Measurements from ENCODE around the gene TBC1D1. TPM values are rescaled to one million over a fixed set of nuclear protein-coding genes. Genes with fewer than 3 reads are reported as not detected.

Gene TBC1D1
- total RNA-seq, 1 donor from 2014 or later, result 92.7 TPM

DNA sequence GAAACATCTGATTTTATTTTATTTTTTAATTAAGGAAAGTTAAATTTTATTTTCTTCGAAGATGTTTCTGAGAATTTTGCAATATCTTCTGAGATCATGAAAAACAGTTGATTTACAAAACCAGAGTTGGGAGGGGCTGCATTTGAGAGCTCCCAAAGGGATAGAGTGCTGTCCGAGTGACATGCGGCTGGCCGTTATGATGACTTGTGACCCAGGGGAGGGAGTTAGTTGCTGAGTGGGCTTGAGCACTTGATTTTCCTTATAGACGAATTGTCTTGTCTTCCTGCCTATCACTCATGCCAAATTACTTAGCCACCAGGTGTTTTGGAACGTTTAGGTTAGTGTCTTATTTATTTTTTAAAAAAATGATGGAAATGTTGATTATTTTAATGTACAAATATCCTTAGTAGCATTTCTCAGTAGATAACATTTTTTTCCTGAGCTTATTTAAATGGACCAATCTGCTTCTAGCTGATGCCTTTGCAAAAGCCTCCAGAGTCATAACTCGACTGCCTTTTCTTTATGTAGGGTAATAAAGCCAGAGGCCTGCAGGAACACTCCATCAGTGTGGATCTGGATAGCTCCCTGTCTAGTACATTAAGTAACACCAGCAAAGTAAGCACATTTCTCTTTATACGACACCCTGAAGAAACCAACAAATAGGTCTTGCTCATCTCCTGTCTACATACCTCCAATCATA is 154.6 kb downstream of the TBC1D1 start:
- Mint-ChIP-seq H3K9me3 (ENCODE audit: low read depth) (no peaks in the 10 kb centered on the region), H3K4me1 (ENCODE audit: low read depth) (peaks cover under 1% of the 10 kb centered on the region), H3K27ac (ENCODE audit: unreplicated experiment) (no peak overlapping the region), H3K4me3 (ENCODE audit: unreplicated experiment) (no peak overlapping the region), H3K36me3 (ENCODE audit: low read depth) (peaks cover 23% of the 10 kb centered on the region), H3K27me3 (ENCODE audit: low read depth) (no peaks in the 10 kb centered on the region)
- TF ChIP-seq, protein P1, sequence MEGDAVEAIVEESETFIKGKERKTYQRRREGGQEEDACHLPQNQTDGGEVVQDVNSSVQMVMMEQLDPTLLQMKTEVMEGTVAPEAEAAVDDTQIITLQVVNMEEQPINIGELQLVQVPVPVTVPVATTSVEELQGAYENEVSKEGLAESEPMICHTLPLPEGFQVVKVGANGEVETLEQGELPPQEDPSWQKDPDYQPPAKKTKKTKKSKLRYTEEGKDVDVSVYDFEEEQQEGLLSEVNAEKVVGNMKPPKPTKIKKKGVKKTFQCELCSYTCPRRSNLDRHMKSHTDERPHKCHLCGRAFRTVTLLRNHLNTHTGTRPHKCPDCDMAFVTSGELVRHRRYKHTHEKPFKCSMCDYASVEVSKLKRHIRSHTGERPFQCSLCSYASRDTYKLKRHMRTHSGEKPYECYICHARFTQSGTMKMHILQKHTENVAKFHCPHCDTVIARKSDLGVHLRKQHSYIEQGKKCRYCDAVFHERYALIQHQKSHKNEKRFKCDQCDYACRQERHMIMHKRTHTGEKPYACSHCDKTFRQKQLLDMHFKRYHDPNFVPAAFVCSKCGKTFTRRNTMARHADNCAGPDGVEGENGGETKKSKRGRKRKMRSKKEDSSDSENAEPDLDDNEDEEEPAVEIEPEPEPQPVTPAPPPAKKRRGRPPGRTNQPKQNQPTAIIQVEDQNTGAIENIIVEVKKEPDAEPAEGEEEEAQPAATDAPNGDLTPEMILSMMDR (IDR thresholded peaks at IDR 0.05), result no peak
- no peak for DNase-seq (ENCODE audit: low spot score)

DNA sequence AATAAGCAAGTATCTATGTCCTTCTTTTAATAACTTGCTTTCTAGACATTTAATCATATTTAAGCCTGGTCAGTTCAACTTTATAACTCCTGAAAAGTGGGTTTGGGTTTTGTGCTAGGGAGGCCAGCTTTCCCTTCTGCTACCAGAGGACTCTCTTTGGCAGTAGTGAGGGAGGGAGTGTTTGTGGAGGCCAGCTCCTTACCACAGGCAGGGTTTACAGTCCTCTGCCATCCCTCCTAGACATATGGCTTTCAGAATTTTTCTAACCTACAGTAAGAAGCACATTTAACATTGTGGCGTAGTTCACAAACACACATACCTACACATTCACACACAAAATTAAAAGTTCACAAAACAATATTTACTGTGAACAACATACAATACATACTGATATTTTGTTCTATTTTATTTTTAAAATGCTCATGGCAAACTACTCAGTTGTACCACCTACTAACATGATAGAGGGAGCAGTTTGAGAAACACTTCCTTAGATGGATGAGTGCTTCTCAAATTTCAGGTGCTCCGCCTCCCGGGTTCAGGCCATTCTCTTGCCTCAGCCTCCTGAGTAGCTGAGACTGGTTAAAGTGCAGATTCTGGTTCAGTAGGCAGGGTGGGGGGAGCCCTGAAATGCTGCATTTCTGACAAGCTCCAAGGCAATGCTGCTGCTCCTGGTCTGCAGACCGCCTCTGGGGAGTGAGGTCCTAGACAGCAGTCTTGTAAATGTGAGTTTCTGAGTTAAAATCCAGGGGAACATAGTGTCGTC is 156.0 kb downstream of the TBC1D1 start:
- no peak for DNase-seq (ENCODE audit: low spot score)
- H3K27me3 Mint-ChIP-seq (ENCODE audit: low read depth), result no peaks in the 10 kb centered on the region
- TF ChIP-seq, protein P1 (IDR thresholded peaks at IDR 0.05), result no peak
- H3K4me3 Mint-ChIP-seq (ENCODE audit: unreplicated experiment), result no peak overlapping the region
- H3K36me3 Mint-ChIP-seq (ENCODE audit: low read depth), result peaks cover 21% of the 10 kb centered on the region
- no peaks in the 10 kb centered on the region for H3K9me3 Mint-ChIP-seq (ENCODE audit: low read depth)
- H3K27ac Mint-ChIP-seq (ENCODE audit: unreplicated experiment), result no peak overlapping the region
- peaks cover 7% of the 10 kb centered on the region for H3K4me1 Mint-ChIP-seq (ENCODE audit: low read depth)

DNA sequence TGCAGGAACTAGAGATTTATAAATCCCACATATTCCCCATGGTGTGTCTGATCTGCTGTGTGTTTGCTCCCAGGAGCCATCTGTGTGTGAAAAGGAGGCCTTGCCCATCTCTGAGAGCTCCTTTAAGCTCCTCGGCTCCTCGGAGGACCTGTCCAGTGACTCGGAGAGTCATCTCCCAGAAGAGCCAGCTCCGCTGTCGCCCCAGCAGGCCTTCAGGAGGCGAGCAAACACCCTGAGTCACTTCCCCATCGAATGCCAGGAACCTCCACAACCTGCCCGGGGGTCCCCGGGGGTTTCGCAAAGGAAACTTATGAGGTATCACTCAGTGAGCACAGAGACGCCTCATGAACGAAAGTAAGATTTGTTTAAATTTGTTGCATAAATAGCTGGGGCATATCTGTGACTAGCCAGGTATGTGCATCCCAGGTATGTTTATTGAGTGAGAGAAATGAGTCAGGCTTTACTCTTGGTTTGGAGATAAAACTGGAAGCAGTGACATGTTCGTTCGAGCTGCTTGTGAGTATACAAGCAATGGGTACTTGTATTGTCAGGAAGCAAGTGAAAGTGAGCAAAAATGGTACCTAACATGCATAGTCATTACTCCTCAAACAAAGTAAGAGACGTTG is 158.8 kb downstream of the TBC1D1 start:
- no peaks in the 10 kb centered on the region for H3K27me3 Mint-ChIP-seq (ENCODE audit: low read depth)
- TF ChIP-seq, protein P1 (IDR thresholded peaks at IDR 0.05), result no peak
- peaks cover 21% of the 10 kb centered on the region for H3K36me3 Mint-ChIP-seq (ENCODE audit: low read depth)
- peaks cover 7% of the 10 kb centered on the region for H3K4me1 Mint-ChIP-seq (ENCODE audit: low read depth)
- H3K27ac Mint-ChIP-seq (ENCODE audit: unreplicated experiment), result no peak overlapping the region
- no peak for DNase-seq (ENCODE audit: low spot score)
- H3K9me3 Mint-ChIP-seq (ENCODE audit: low read depth), result no peaks in the 10 kb centered on the region
- no peak overlapping the region for H3K4me3 Mint-ChIP-seq (ENCODE audit: unreplicated experiment)

- DNase-seq (ENCODE audit: low spot score), result no peak
These were observed 159.9 kb downstream of the TBC1D1 start for GRCh38 chr4:38050560-38051350.

More at GRCh38 chr4:38050560-38051350, 159.9 kb downstream of the TBC1D1 start:
- Mint-ChIP-seq H3K36me3 (ENCODE audit: low read depth) (peaks cover 18% of the 10 kb centered on the region), H3K9me3 (ENCODE audit: low read depth) (no peaks in the 10 kb centered on the region), H3K27ac (ENCODE audit: unreplicated experiment) (peak overlapping the region; percentile 0), H3K27me3 (ENCODE audit: low read depth) (no peaks in the 10 kb centered on the region), H3K4me3 (ENCODE audit: unreplicated experiment) (no peak overlapping the region), H3K4me1 (ENCODE audit: low read depth) (peaks cover 7% of the 10 kb centered on the region)
- TF ChIP-seq, protein P1 (IDR thresholded peaks at IDR 0.05), result no peak
